Stomach (tissue), 4 donors: ENCODE results near the gene PLCXD1.

Experiments used
- CTCF ChIP-seq, 7 experiments: fragments of 450-650 bp in 4 of 7; fragments of 200-600 bp in 3 of 7; sonication (generic) in 3 of 7; IDR thresholded peaks; one replicate each; pipeline ENCODE4 v1.5.1; 2016 to 2019; ENCODE audit warnings: antibody characterized with exemption in 7 of 7, control low read depth in 2 of 7, mild to moderate bottlenecking in 1 of 7
- EP300 ChIP-seq: sonication (generic); formaldehyde crosslinking; IDR thresholded peaks from one replicate; pipeline ENCODE4 v1.6.1; 2017; ENCODE audit warnings: antibody characterized with exemption
- POLR2A ChIP-seq, 4 donors: fragments of 450-650 bp; IDR thresholded peaks; one replicate each; pipeline ENCODE4 v1.6.1; 2016; ENCODE audit warnings: antibody characterized with exemption in 4 of 4, control low read depth in 2 of 4, mild to moderate bottlenecking in 1 of 4, moderate library complexity in 1 of 4
- POLR2AphosphoS5 ChIP-seq, 3 donors: sonication (generic); formaldehyde crosslinking; IDR thresholded peaks; one replicate each; pipeline ENCODE4 v1.6.1; 2016; ENCODE audit warnings: antibody characterized with exemption in 3 of 3

- no peak for TF ChIP-seq EP300
- TF ChIP-seq CTCF (IDR thresholded peaks at IDR 0.05) = no peak
- no peak for TF ChIP-seq POLR2AphosphoS5 (IDR thresholded peaks at IDR 0.05)
- TF ChIP-seq POLR2A (IDR thresholded peaks at IDR 0.05) = no peak
These were observed 69.0 kb downstream of the PLCXD1 start for GRCh38 chrX:350148-350533.
